ENCODE results near the gene CFB. TPM values are rescaled to one million over a fixed set of nuclear protein-coding genes. Genes with fewer than 3 reads are reported as not detected.

Gene CFB
- total and polyA plus RNA-seq, 4 donors, result 26.4 to 141 (median 73.6) TPM

GRCh38 chr6:31948753-31949413, 3.0 kb downstream of the CFB start:
- no peak overlapping the region for H3K4me3 ChIP-seq (ENCODE audit: low read length in 2 of 2)
- no peaks in the 10 kb centered on the region for H3K9me3 ChIP-seq (ENCODE audit: control insufficient read depth, low read length)
- no peaks in the 10 kb centered on the region for H3K4me1 ChIP-seq (ENCODE audit: control insufficient read depth in 1 of 2, insufficient read depth in 2 of 2, low read length in 2 of 2)
- ATAC-seq (ENCODE audit: low FRiP score) (no peak), DNase-seq (peak; percentile 38 to 64)
- H3K36me3 ChIP-seq (ENCODE audit: control insufficient read depth in 1 of 2, insufficient read depth in 2 of 2, low read length in 1 of 2), result peaks cover 0 to 4% of the 10 kb centered on the region in 2 donors
- WGBS, 2 donors, result 84 to 86% methylated on average over 6 of the region's 6 CpGs
- intact Hi-C loops (cut with DNase I), result loop anchor here in 1 of 2 donors (5.0 kb wide), 1 partner anchor 47 kb away; the partner anchor contains the start of gene ZBTB12
- H3K27ac ChIP-seq (ENCODE audit: low read depth in 1 of 2, low read length in 2 of 2), result no peak overlapping the region
- H3K27me3 ChIP-seq (ENCODE audit: control insufficient read depth in 1 of 2, insufficient read depth in 2 of 2, low read length in 1 of 2), result no peaks in the 10 kb centered on the region

- Histone ChIP-seq H3K36me3 (ENCODE audit: control insufficient read depth in 1 of 2, insufficient read depth in 2 of 2, low read length in 1 of 2) (peaks cover 0 to 6% of the 10 kb centered on the region in 2 donors), H3K4me1 (ENCODE audit: control insufficient read depth in 1 of 2, insufficient read depth in 2 of 2, low read length in 2 of 2) (no peaks in the 10 kb centered on the region), H3K27ac (ENCODE audit: low read depth in 1 of 2, low read length in 2 of 2) (no peak overlapping the region), H3K4me3 (ENCODE audit: low read length in 2 of 2) (no peak overlapping the region), H3K27me3 (ENCODE audit: control insufficient read depth in 1 of 2, insufficient read depth in 2 of 2, low read length in 1 of 2) (no peaks in the 10 kb centered on the region), H3K9me3 (ENCODE audit: control insufficient read depth, low read length) (no peaks in the 10 kb centered on the region)
- intact Hi-C loops (cut with DNase I), result loop anchor here (5.0 kb wide), 3 partner anchors 48 to 268 kb away; partner anchors contain the start of genes ZBTB12 (in 2 of the 2), DDAH2 (in 1 of the 2) and LY6G5C (in 1 of the 2)
- 76 to 81% methylated on average over 7 of the region's 7 CpGs for WGBS, 2 donors
- peak; percentile 10 to 32 for DNase-seq
- ATAC-seq (ENCODE audit: low FRiP score), result no peak
Observed at GRCh38 chr6:31949926-31950548, 4.1 kb downstream of the CFB start.

DNA sequence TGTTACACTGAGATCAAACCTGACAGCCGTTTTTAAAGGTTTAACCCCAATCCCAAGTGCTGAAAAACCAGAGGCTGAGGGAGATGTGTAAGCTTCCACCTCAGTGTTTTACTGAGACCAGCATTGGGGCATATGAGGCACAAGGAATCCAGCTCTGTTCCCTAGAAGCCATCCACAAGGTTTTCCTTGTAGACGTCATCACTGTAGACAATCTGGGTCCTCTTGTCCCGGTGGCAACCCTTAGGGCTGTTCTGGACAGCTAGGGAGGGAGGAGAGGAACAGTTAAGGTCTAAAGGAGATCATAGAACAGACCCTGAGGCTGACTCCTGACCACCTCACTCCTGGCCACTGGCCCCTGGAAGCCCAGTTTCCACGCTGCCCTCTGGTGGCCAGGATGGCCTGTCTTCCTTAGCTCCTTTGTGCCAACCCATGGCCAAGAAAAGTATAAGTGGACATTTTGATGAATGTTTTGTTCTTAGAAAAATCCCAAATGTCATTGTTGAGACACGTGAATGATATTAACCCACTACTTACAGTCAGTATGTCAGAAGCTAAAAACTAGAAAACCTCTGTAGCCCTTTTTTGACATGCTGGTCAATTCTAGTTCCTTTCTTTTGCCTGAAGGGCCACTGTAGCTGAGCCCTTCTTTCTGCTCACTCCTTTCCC, 6.4 kb downstream of the CFB start:
- WGBS, 2 donors, result 32 to 36% methylated on average over 5 of the region's 5 CpGs

GRCh38 chr6:31952890-31953289, 7.0 kb downstream of the CFB start:
- H3K36me3 ChIP-seq (ENCODE audit: control insufficient read depth in 1 of 2, insufficient read depth in 2 of 2, low read length in 1 of 2), result peaks cover 0 to 6% of the 10 kb centered on the region in 2 donors
- DNase-seq (no peak), ATAC-seq (ENCODE audit: low FRiP score) (no peak)
- H3K27me3 ChIP-seq (ENCODE audit: control insufficient read depth in 1 of 2, insufficient read depth in 2 of 2, low read length in 1 of 2), result no peaks in the 10 kb centered on the region
- intact Hi-C loops (cut with DNase I), result loop anchor here in 1 of 2 donors (5.0 kb wide), 3 partner anchors 51 to 271 kb away; partner anchors contain the start of genes DDAH2, LY6G5C and ZBTB12
- no peak overlapping the region for H3K27ac ChIP-seq (ENCODE audit: low read depth in 1 of 2, low read length in 2 of 2)
- no peaks in the 10 kb centered on the region for H3K4me1 ChIP-seq (ENCODE audit: control insufficient read depth in 1 of 2, insufficient read depth in 2 of 2, low read length in 2 of 2)
- 76 to 78% methylated on average over 5 of the region's 5 CpGs for WGBS, 2 donors
- H3K9me3 ChIP-seq (ENCODE audit: control insufficient read depth, low read length), result no peaks in the 10 kb centered on the region
- H3K4me3 ChIP-seq (ENCODE audit: low read length in 2 of 2), result no peak overlapping the region

More for the DNA sequence above, 6.4 kb downstream of the CFB start:
- peaks cover 0 to 6% of the 10 kb centered on the region in 2 donors for H3K36me3 ChIP-seq (ENCODE audit: control insufficient read depth in 1 of 2, insufficient read depth in 2 of 2, low read length in 1 of 2)
- no peak overlapping the region for H3K4me3 ChIP-seq (ENCODE audit: low read length in 2 of 2)
- H3K27me3 ChIP-seq (ENCODE audit: control insufficient read depth in 1 of 2, insufficient read depth in 2 of 2, low read length in 1 of 2), result no peaks in the 10 kb centered on the region
- H3K9me3 ChIP-seq (ENCODE audit: control insufficient read depth, low read length), result no peaks in the 10 kb centered on the region
- no peaks in the 10 kb centered on the region for H3K4me1 ChIP-seq (ENCODE audit: control insufficient read depth in 1 of 2, insufficient read depth in 2 of 2, low read length in 2 of 2)
- ATAC-seq (ENCODE audit: low FRiP score), result peak; percentile 62
- peak; percentile 80 to 90 for DNase-seq
- H3K27ac ChIP-seq (ENCODE audit: low read depth in 1 of 2, low read length in 2 of 2), result no peak overlapping the region
- intact Hi-C loops (cut with DNase I), result loop anchor here in 1 of 2 donors (5.0 kb wide), 3 partner anchors 50 to 270 kb away; partner anchors contain the start of genes DDAH2, LY6G5C and ZBTB12

- Histone ChIP-seq H3K36me3 (ENCODE audit: control insufficient read depth in 1 of 2, insufficient read depth in 2 of 2, low read length in 1 of 2) (peaks cover 0 to 6% of the 10 kb centered on the region in 2 donors), H3K9me3 (ENCODE audit: control insufficient read depth, low read length) (no peaks in the 10 kb centered on the region), H3K27me3 (ENCODE audit: control insufficient read depth in 1 of 2, insufficient read depth in 2 of 2, low read length in 1 of 2) (no peaks in the 10 kb centered on the region), H3K4me1 (ENCODE audit: control insufficient read depth in 1 of 2, insufficient read depth in 2 of 2, low read length in 2 of 2) (no peaks in the 10 kb centered on the region), H3K27ac (ENCODE audit: low read depth in 1 of 2, low read length in 2 of 2) (no peak overlapping the region), H3K4me3 (ENCODE audit: low read length in 2 of 2) (no peak overlapping the region)
- intact Hi-C loops (cut with DNase I), result loop anchor here in 1 of 2 donors (5.0 kb wide), 3 partner anchors 52 to 272 kb away; partner anchors contain the start of genes DDAH2, LY6G5C and ZBTB12
- no peak for ATAC-seq (ENCODE audit: low FRiP score)
- DNase-seq, result peak in 1 of 2 donors; percentile 45
- 95 to 97% methylated on average over 28 of the region's 28 CpGs for WGBS, 2 donors
Observed at GRCh38 chr6:31954511-31954910, 8.6 kb downstream of the CFB start.

DNA sequence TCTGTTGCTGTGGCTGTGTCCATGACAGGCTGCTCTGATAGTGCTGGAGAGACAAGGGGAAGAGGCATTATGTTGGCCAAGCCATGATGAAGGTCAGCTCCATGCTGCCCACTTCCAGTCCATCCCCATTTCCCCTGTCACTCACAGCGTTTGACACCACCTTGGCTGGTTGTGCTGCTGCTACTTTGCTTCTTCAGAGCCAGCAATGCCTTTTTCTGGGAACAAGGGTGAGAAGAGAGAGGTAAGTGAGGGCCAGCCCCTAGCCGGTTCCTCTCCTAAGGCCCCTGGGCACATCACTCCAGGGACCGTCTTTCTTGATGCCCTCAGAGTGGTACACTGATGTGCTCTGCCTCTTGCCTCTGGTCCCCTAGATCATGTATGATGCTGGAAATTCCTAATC, 10.9 kb downstream of the CFB start:
- Histone ChIP-seq H3K4me3 (ENCODE audit: low read length in 2 of 2) (no peak overlapping the region), H3K36me3 (ENCODE audit: control insufficient read depth in 1 of 2, insufficient read depth in 2 of 2, low read length in 1 of 2) (peaks cover 0 to 6% of the 10 kb centered on the region in 2 donors), H3K27me3 (ENCODE audit: control insufficient read depth in 1 of 2, insufficient read depth in 2 of 2, low read length in 1 of 2) (no peaks in the 10 kb centered on the region), H3K27ac (ENCODE audit: low read depth in 1 of 2, low read length in 2 of 2) (no peak overlapping the region), H3K4me1 (ENCODE audit: control insufficient read depth in 1 of 2, insufficient read depth in 2 of 2, low read length in 2 of 2) (no peaks in the 10 kb centered on the region), H3K9me3 (ENCODE audit: control insufficient read depth, low read length) (no peaks in the 10 kb centered on the region)
- 65 to 87% methylated on average over 3 of the region's 3 CpGs for WGBS, 2 donors
- intact Hi-C loops (cut with DNase I), result no loop called here
- ATAC-seq (ENCODE audit: low FRiP score), result no peak
- no peak for DNase-seq

GRCh38 chr6:31958412-31958740, 12.5 kb downstream of the CFB start:
- Histone ChIP-seq H3K27ac (ENCODE audit: low read depth in 1 of 2, low read length in 2 of 2) (peak overlapping the region in 1 of 2 donors; percentile 51), H3K4me1 (ENCODE audit: control insufficient read depth in 1 of 2, insufficient read depth in 2 of 2, low read length in 2 of 2) (no peaks in the 10 kb centered on the region), H3K4me3 (ENCODE audit: low read length in 2 of 2) (peak overlapping the region; percentile 67 to 73), H3K27me3 (ENCODE audit: control insufficient read depth in 1 of 2, insufficient read depth in 2 of 2, low read length in 1 of 2) (no peaks in the 10 kb centered on the region), H3K9me3 (ENCODE audit: control insufficient read depth, low read length) (no peaks in the 10 kb centered on the region), H3K36me3 (ENCODE audit: control insufficient read depth in 1 of 2, insufficient read depth in 2 of 2, low read length in 1 of 2) (peaks cover 0 to 4% of the 10 kb centered on the region in 2 donors)
- peak; percentile 4 for ATAC-seq (ENCODE audit: low FRiP score)
- no peak for DNase-seq
- WGBS, 2 donors, result 7 to 9% methylated on average over 11 of the region's 11 CpGs
- intact Hi-C loops (cut with DNase I), result no loop called here

Measured in aorta (tissue), 5 donors.